AG09319 (cell line): ENCODE measurements around the gene SCN5A.

Source experiments
- DNase-seq: peaks from one replicate; pipeline ENCODE4 v3.0.0-alpha.2; 2010; ENCODE audit warnings: low read depth; ENCODE audit errors: extremely low read depth
- CTCF ChIP-seq: IDR thresholded peaks from 2 replicates; pipeline ENCODE4 v1.5.1; 2011; ENCODE audit warnings: low read depth, mild to moderate bottlenecking, inconsistent platforms, low read length, moderate library complexity

SCN5A gene

DNA sequence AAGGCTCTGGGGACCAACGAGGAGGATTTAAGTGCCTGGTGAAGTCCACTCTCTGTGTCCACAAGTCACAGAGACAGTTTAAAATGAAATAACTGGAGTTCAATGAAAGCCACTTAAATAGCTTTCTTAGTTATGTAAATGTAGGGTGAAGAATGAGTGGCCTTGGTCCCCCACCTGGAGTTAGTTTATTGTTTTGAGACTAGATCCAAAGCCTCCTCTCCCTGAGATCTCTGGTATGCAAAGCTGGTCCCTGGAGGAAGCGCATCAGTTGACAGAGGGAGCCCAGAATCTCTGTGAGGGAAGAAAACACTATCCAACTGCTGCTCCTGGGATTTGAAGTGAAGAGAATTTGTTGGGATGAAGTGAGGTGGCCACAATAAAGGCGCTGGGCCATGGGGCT is 112.8 kb downstream of the SCN5A start:
- TF ChIP-seq CTCF: no peak
- DNase-seq: no peak

DNA sequence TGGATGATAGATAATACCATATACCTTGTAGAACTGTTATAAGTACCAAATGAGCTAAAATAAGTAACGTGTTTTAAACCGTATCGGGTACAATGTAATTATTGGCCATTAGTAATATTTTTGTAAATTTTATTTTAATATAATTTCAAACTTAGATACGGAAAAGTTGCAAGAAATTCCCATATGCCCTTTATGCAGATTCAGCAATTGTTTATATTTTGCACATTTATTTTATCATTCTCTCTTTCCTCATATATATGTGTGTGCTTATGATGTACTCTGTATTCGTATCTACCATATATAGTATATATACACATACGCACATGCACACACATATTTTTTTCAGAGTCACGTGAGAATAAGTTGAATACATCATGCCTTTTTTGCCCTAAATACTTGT is 114.9 kb downstream of the SCN5A start:
- no peak for DNase-seq
- TF ChIP-seq CTCF: no peak

DNA sequence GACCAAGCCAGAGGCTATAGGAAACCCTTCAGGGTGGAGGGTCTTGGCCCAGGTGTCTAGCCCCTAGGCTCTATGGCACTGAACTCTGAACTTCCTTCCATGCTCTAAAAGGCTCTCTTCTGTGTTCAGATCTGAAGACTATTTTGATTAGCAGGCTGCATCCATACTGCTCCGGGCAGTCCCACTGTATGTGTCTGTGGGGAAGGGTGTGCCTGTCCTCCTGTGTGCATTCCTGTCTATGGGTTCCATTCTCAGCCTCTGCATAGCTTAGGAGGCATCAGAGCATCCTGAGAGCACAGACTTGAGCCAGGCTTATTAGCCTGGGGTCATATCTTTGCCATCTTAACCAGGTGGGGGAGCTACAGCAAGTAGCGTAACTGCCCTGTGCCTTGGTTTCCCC is 115.3 kb downstream of the SCN5A start:
- TF ChIP-seq CTCF: no peak
- no peak for DNase-seq

DNA sequence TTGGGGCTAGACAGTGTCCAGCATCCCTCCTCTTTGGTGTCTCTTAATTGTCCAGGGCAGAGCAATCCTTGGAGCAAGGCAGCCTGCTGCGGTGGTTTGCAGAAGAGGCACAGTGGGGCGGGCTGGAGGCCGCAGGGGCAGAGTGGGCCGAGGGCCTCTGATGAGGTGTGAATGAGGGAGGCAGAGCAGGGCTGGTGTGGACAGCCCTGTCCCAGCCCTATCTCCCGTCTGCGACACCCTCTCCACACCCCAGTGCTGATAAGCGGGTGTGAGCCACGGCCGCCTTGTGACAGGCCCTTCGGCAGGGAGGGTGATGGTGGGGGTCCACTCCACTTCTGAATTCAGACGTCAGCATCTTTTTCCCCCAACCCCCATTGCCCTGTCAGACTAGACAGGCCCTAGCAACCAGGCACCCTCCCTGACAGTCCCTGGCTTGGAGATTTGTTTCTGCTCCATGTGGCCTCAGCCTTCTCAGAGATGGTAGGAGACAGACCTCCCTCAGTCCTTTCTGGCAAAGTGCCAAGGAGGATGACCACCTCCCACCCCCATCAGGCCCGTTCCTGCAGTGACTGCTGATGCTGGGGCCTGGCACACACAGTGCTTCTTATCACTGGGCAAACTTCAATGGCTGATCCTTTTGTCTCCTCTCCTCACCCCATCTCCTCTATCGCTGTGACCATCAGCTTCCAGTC is 116.1 kb downstream of the SCN5A start:
- TF ChIP-seq CTCF: no peak
- DNase-seq: no peak

DNA sequence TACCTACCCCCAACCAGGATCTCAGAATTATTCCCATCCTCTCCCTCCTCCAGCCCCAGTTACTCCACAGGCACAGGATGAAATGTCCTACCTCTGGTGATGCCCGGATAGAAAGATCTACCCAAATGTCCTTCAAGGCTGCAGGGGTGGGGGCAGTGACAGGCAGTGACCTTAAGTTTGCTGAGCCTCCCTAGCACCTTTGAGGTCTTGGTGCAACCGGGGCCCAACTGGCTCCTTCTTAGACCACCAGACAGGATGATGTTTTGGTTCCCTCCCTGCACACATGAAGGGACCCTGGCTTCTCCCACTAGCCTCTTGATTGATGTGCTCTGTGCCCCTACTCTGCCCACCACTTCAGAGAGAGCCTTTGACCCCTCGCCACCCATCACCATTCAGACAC is 117.0 kb downstream of the SCN5A start:
- no peak for DNase-seq
- TF ChIP-seq CTCF: no peak

DNA sequence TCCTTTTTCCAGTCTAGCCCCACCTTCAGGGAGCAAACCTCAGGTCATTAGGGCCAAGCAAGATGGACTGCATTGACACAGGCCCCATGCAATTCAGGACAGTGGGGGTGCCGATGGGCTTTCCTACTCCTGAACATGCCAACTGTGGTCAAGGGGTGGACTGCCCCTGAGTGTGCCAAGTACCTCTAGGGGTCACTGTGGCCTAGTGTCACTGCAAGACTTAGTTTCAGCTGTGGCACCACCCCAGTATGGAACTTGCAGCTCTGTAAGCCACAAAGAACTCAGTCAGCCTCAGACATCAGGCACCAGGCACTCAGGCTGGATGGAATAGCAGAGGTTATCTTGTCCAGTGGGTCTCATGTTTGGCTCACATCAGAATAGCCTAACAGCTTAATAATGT is 121.0 kb downstream of the SCN5A start:
- DNase-seq: no peak
- no peak; the same call in 1 of the 2 replicates for TF ChIP-seq CTCF

- TF ChIP-seq CTCF: no peak
- DNase-seq: no peak
Measured at GRCh38 chr3:38526792-38527191, 122.7 kb downstream of the SCN5A start.
